ENCODE results near the gene AKAP12. TPM values are rescaled to one million over a fixed set of nuclear protein-coding genes. Genes with fewer than 3 reads are reported as not detected.

The AKAP12 gene
- total RNA-seq, 2 donors from 2014 or later = 10.0 to 10.6 TPM

- peaks cover 46% of the 10 kb centered on the region for H3K27me3 Mint-ChIP-seq (ENCODE audit: low read depth)
- no peak overlapping the region for H3K27ac Mint-ChIP-seq
- no peaks in the 10 kb centered on the region for H3K9me3 Mint-ChIP-seq
- H3K4me1 Mint-ChIP-seq (ENCODE audit: low read depth) = peaks cover 25% of the 10 kb centered on the region
- DNase-seq (no peak), ATAC-seq (replicated peaks in 1 of 2) (no peak)
- peaks cover 0 to 3% of the 10 kb centered on the region in 2 donors for H3K36me3 Mint-ChIP-seq (ENCODE audit: insufficient read depth in 2 of 2)
- no peak overlapping the region for H3K4me3 Mint-ChIP-seq
Observed at GRCh38 chr6:151293688-151294016, 53.9 kb downstream of the AKAP12 start.

- Mint-ChIP-seq H3K4me3 (no peak overlapping the region), H3K36me3 (ENCODE audit: insufficient read depth in 2 of 2) (peaks cover 0 to 3% of the 10 kb centered on the region in 2 donors), H3K4me1 (ENCODE audit: low read depth) (peaks cover 15% of the 10 kb centered on the region), H3K27ac (no peak overlapping the region), H3K9me3 (no peaks in the 10 kb centered on the region), H3K27me3 (ENCODE audit: low read depth) (peaks cover 46% of the 10 kb centered on the region)
- DNase-seq (no peak), ATAC-seq (replicated peaks in 1 of 2) (no peak)
Observed at GRCh38 chr6:151294561-151295101, 54.9 kb downstream of the AKAP12 start.

DNA sequence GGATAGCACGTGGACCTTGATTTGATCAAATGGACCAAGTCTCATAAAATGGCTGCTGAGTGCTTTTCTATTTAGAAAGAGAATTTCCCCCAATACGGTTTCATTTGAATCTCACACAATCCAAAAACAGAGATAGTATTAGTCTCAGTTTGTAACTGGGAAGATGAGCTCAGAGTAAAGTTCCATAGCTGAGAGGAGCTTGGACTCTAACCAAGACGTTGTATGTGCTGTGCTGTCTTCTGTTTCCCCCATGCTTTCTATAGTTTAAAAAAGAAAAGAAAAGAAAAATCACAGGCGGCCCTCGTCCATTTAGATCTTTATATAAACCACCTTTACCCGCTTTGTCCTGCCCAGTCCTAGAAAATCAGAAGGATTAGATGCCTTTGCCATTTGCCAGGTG lies 58.1 kb downstream of the AKAP12 start:
- Mint-ChIP-seq H3K36me3 (ENCODE audit: insufficient read depth in 2 of 2) (no peaks in the 10 kb centered on the region), H3K4me1 (ENCODE audit: low read depth) (no peaks in the 10 kb centered on the region), H3K9me3 (no peaks in the 10 kb centered on the region), H3K4me3 (no peak overlapping the region), H3K27me3 (ENCODE audit: low read depth) (peaks cover 35% of the 10 kb centered on the region), H3K27ac (no peak overlapping the region)
- ATAC-seq (replicated peaks in 1 of 2) = no peak
- no peak for DNase-seq

- Mint-ChIP-seq H3K27me3 (ENCODE audit: low read depth) (peaks cover 27% of the 10 kb centered on the region), H3K9me3 (no peaks in the 10 kb centered on the region), H3K4me1 (ENCODE audit: low read depth) (no peaks in the 10 kb centered on the region), H3K36me3 (ENCODE audit: insufficient read depth in 2 of 2) (no peaks in the 10 kb centered on the region), H3K27ac (no peak overlapping the region), H3K4me3 (no peak overlapping the region)
- no peak for ATAC-seq (replicated peaks in 1 of 2)
- DNase-seq = no peak
Observed at GRCh38 chr6:151299011-151299410, 59.2 kb downstream of the AKAP12 start.

GRCh38 chr6:151300267-151300991 lies 60.7 kb downstream of the AKAP12 start:
- Mint-ChIP-seq H3K27me3 (ENCODE audit: low read depth) (peaks cover 18% of the 10 kb centered on the region), H3K4me1 (ENCODE audit: low read depth) (no peaks in the 10 kb centered on the region), H3K27ac (no peak overlapping the region), H3K4me3 (no peak overlapping the region), H3K36me3 (ENCODE audit: insufficient read depth in 2 of 2) (no peaks in the 10 kb centered on the region), H3K9me3 (no peaks in the 10 kb centered on the region)
- ATAC-seq (replicated peaks in 1 of 2) (no peak), DNase-seq (no peak)

DNA sequence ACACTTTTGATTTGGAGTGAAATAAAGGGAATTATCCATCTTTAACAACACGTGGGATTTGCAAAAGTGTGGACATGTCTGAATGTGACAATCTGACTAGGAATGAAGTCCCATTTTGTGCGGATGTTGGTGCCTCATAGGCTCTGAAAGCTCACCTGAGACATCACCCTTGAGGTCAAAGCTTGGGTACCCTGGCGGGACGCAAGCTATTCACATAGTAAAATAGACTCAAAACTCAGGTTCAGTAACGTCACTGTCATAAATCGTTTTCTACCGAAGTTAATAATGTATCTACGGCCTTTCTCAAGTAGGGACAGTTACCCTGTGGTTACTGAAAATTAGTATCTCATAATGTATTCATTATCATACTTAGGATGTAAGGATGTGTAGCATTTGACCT lies 61.8 kb downstream of the AKAP12 start:
- Mint-ChIP-seq H3K4me1 (ENCODE audit: low read depth) (no peaks in the 10 kb centered on the region), H3K36me3 (ENCODE audit: insufficient read depth in 2 of 2) (no peaks in the 10 kb centered on the region), H3K4me3 (no peak overlapping the region), H3K27me3 (ENCODE audit: low read depth) (peaks cover 18% of the 10 kb centered on the region), H3K27ac (no peak overlapping the region), H3K9me3 (no peaks in the 10 kb centered on the region)
- ATAC-seq (replicated peaks in 1 of 2) (no peak), DNase-seq (no peak)

- no peak overlapping the region for H3K4me3 Mint-ChIP-seq
- no peaks in the 10 kb centered on the region for H3K9me3 Mint-ChIP-seq
- H3K27me3 Mint-ChIP-seq (ENCODE audit: low read depth) = peaks cover 10% of the 10 kb centered on the region
- H3K4me1 Mint-ChIP-seq (ENCODE audit: low read depth) = no peaks in the 10 kb centered on the region
- ATAC-seq (replicated peaks in 1 of 2) = no peak
- DNase-seq = no peak
- H3K36me3 Mint-ChIP-seq (ENCODE audit: insufficient read depth in 2 of 2) = no peaks in the 10 kb centered on the region
- H3K27ac Mint-ChIP-seq = no peak overlapping the region
Observed at GRCh38 chr6:151303231-151303630, 63.5 kb downstream of the AKAP12 start.

- no peak for DNase-seq
- Mint-ChIP-seq H3K27me3 (ENCODE audit: low read depth) (peaks cover 1% of the 10 kb centered on the region), H3K4me1 (ENCODE audit: low read depth) (no peaks in the 10 kb centered on the region), H3K4me3 (no peak overlapping the region), H3K9me3 (no peaks in the 10 kb centered on the region), H3K27ac (no peak overlapping the region), H3K36me3 (ENCODE audit: insufficient read depth in 2 of 2) (no peaks in the 10 kb centered on the region)
- ATAC-seq (replicated peaks in 1 of 2) = no peak
Observed at GRCh38 chr6:151306269-151306783, 66.6 kb downstream of the AKAP12 start.

- H3K27me3 Mint-ChIP-seq (ENCODE audit: low read depth) = no peaks in the 10 kb centered on the region
- ATAC-seq (replicated peaks in 1 of 2) (no peak), DNase-seq (no peak)
- no peaks in the 10 kb centered on the region for H3K9me3 Mint-ChIP-seq
- no peaks in the 10 kb centered on the region for H3K36me3 Mint-ChIP-seq (ENCODE audit: insufficient read depth in 2 of 2)
- no peaks in the 10 kb centered on the region for H3K4me1 Mint-ChIP-seq (ENCODE audit: low read depth)
- no peak overlapping the region for H3K4me3 Mint-ChIP-seq
- no peak overlapping the region for H3K27ac Mint-ChIP-seq
Observed at GRCh38 chr6:151307501-151307900, 67.7 kb downstream of the AKAP12 start.

GRCh38 chr6:151309619-151310018 lies 69.9 kb downstream of the AKAP12 start:
- H3K36me3 Mint-ChIP-seq (ENCODE audit: insufficient read depth in 2 of 2) = no peaks in the 10 kb centered on the region
- H3K9me3 Mint-ChIP-seq = no peaks in the 10 kb centered on the region
- no peaks in the 10 kb centered on the region for H3K4me1 Mint-ChIP-seq (ENCODE audit: low read depth)
- ATAC-seq (replicated peaks in 1 of 2) = no peak
- no peak for DNase-seq
- no peak overlapping the region for H3K4me3 Mint-ChIP-seq
- no peaks in the 10 kb centered on the region for H3K27me3 Mint-ChIP-seq (ENCODE audit: low read depth)
- H3K27ac Mint-ChIP-seq = no peak overlapping the region

DNA sequence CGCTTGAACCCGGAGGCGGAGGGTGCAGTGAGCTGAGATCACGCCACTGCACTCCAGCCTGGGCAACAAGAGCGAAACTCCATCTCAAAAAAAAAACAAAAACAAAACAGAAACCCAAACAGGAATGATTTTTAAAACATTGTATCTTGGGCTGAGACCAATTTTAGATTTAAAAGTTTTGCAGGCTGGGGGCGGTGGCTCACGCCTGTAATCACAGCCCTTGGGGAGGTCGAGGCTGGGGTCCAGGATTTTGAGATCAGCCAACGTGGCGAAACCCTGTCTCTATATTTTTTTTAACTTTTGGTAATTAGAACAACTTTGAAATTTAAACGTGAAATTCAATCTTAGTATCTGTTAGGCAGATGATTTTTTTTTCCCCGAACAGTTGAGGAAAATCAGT lies 70.5 kb downstream of the AKAP12 start:
- ATAC-seq (replicated peaks in 1 of 2) (no peak), DNase-seq (no peak)
- Mint-ChIP-seq H3K4me3 (no peak overlapping the region), H3K27ac (no peak overlapping the region), H3K36me3 (ENCODE audit: insufficient read depth in 2 of 2) (no peaks in the 10 kb centered on the region), H3K4me1 (ENCODE audit: low read depth) (no peaks in the 10 kb centered on the region), H3K27me3 (ENCODE audit: low read depth) (no peaks in the 10 kb centered on the region), H3K9me3 (no peaks in the 10 kb centered on the region)

GRCh38 chr6:151310852-151311767 lies 71.3 kb downstream of the AKAP12 start:
- ATAC-seq (replicated peaks in 1 of 2) = no peak
- peaks cover 5% of the 10 kb centered on the region in 2 donors for H3K36me3 Mint-ChIP-seq (ENCODE audit: insufficient read depth in 2 of 2)
- no peak for DNase-seq
- H3K4me3 Mint-ChIP-seq = no peak overlapping the region
- no peak overlapping the region for H3K27ac Mint-ChIP-seq
- H3K4me1 Mint-ChIP-seq (ENCODE audit: low read depth) = no peaks in the 10 kb centered on the region
- H3K27me3 Mint-ChIP-seq (ENCODE audit: low read depth) = no peaks in the 10 kb centered on the region
- H3K9me3 Mint-ChIP-seq = peaks cover 4% of the 10 kb centered on the region in 2 donors

DNA sequence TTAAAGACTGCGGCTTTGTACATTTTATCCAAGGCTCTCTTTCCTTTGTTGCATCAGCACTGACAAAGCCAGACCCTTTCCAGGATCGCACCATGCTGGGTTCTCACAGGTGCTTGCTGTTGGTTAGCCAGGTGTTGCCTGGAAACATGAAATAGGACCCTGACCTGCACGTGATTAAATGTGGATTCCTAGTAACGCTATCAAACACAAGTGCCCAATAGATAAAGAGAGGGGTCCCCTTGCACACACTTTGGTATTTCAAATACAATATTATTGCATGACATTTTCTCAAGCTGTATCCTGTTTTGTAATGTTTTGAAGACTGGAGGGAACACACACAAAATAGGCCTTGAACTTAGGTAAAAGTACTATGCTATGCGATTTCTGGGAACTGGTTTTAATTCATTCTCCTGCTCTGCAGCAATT lies 73.3 kb downstream of the AKAP12 start:
- peaks cover 7% of the 10 kb centered on the region for H3K4me1 Mint-ChIP-seq (ENCODE audit: low read depth)
- H3K27me3 Mint-ChIP-seq (ENCODE audit: low read depth) = no peaks in the 10 kb centered on the region
- DNase-seq (no peak), ATAC-seq (replicated peaks in 1 of 2) (no peak)
- H3K27ac Mint-ChIP-seq = no peak overlapping the region
- H3K9me3 Mint-ChIP-seq = peaks cover 4 to 5% of the 10 kb centered on the region in 2 donors
- H3K4me3 Mint-ChIP-seq = no peak overlapping the region
- H3K36me3 Mint-ChIP-seq (ENCODE audit: insufficient read depth in 2 of 2) = peaks cover 5 to 11% of the 10 kb centered on the region in 2 donors
